ENCODE measurements around the gene NPTN. TPM values are rescaled to one million over a fixed set of nuclear protein-coding genes. Genes with fewer than 3 reads are reported as not detected.

NPTN gene
- total RNA-seq, 2 experiments from 2014 or later, result 45.5 to 54.0 TPM

Other genes starting within 250 kb of the NPTN start
- not detected for gene REC114, start 190.2 kb downstream of the NPTN start, total RNA-seq
- gene CD276, start 51.0 kb upstream of the NPTN start, total RNA-seq, result 1 to 10 TPM in 1 of 2 experiments, not detected in 1; 3.7 TPM
- gene INSYN1, start 120.0 kb upstream of the NPTN start, total RNA-seq, result not detected
- not detected for gene TBC1D21, start 240.2 kb upstream of the NPTN start, total RNA-seq

Measured in activated CD8-positive, alpha-beta memory T cell treated with anti-CD3 and anti-CD28 coated beads, Interleukin-2, amount 10 ng/mL, durations not matched to agents 7 days and 5 days (primary cell).